Astrocyte of the spinal cord (primary cell): ENCODE data around the gene JMJD8.
"Not testable (repeated sequence)": the region's sequence is repeated elsewhere in the genome, so short reads cannot be mapped to it uniquely, and the experiment has no call there.

ENCODE experiments used
- DNase-seq: peaks from one replicate; pipeline ENCODE4 v3.0.0; 2011; ENCODE audit warnings: low read depth, low spot score
- H3K4me3 ChIP-seq: 2 replicates; pipeline ENCODE4 v1.5.1; 2011; ENCODE audit warnings: low read depth, mild to moderate bottlenecking, low read length, moderate library complexity
- in situ Hi-C: cut with HindIII; loops from 2 replicates; pipeline ENCODE4 v1.10.0; 2017; ENCODE audit warnings: low sequenced_read_pairs
- TF ChIP-seq, protein P1 (sequence below): IDR thresholded peaks from 2 replicates; pipeline ENCODE4 v1.5.1; 2012; ENCODE audit warnings: low read depth, mild to moderate bottlenecking, low read length, inconsistent platforms

Gene JMJD8

DNA sequence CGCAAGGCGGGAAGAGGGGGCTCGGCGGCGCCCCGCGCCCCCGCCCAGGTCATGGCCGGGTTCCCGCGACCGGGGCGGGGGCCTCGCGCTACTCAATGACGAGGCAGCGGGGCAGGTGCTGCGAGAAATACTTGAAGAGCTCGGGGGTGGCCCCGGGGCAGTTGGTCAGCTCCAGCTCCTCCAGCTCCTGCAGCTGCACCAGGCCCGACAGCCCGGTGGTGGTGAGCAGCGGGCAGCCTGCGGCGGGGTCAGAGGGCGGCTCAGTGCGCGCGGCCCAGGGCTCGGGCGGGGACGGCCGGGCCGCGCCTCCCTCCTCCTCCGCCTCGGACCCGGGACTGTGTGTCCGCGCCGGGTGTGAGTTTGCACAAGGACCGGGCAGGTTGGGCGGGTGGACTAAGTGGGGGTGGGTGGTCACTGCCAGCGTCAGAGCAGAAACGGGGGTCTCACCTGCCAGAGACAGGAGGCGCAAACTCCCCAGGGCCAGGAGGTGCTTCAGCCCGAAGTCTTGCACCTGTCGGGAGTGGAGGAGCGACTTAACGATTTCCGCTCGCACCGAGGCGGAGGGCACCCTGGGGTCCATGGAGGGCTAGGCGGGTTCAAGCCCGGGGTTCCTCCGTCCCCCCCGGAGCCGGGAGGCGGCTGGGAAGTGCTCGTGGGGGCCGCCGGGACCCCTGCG, 10.2 kb upstream of the JMJD8 start:
- DNase-seq, result no peak
- TF ChIP-seq, protein P1, sequence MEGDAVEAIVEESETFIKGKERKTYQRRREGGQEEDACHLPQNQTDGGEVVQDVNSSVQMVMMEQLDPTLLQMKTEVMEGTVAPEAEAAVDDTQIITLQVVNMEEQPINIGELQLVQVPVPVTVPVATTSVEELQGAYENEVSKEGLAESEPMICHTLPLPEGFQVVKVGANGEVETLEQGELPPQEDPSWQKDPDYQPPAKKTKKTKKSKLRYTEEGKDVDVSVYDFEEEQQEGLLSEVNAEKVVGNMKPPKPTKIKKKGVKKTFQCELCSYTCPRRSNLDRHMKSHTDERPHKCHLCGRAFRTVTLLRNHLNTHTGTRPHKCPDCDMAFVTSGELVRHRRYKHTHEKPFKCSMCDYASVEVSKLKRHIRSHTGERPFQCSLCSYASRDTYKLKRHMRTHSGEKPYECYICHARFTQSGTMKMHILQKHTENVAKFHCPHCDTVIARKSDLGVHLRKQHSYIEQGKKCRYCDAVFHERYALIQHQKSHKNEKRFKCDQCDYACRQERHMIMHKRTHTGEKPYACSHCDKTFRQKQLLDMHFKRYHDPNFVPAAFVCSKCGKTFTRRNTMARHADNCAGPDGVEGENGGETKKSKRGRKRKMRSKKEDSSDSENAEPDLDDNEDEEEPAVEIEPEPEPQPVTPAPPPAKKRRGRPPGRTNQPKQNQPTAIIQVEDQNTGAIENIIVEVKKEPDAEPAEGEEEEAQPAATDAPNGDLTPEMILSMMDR, result no peak
- in situ Hi-C loops, result no loop called here
- H3K4me3 ChIP-seq, result no peak overlapping the region

DNA sequence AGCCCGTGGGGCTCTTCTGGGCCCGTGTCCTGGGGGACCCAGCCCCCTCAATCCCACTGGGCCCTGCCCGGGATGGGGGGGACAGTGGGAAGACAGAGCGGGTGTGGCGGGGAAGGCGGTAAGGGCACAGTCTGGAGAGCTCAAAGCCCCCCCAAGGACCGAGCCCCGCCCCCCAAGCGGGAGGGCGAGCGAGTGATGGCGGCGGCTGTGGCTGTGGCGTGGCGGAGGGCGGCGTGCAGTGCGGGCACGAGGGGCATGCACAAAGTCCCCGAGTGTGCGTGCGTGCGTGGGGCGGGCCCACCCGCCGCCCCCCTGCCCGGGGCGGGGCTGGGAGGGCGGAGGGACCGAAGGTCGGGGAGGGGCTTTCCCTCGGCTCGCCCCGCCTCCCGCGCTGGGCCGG, 9.6 kb upstream of the JMJD8 start:
- H3K4me3 ChIP-seq, result no peak overlapping the region
- TF ChIP-seq, protein P1, result no peak
- DNase-seq, result no peak
- in situ Hi-C loops, result no loop called here

DNA sequence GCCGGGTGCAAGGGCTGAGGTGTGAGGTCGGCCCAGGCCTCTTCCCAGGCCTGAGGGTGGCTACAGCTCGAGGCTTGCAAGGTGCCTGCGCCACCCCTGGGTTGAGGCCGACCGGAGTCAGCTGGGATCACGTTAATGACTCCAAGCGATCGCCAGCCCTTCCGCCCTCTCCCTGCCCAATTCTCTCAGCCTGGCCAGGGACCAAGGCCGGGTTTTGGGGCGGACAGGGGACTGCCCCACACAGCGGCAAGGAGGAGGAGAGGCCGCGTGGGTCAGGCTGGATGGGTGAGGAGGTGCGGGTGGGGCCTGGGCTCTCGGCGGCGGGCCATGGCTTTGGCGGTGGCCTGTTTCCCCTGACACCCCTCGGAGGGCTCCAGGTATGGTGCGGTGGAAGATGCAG, 9.2 kb upstream of the JMJD8 start:
- TF ChIP-seq, protein P1, result no peak
- in situ Hi-C loops, result no loop called here
- H3K4me3 ChIP-seq, result no peak overlapping the region

DNA sequence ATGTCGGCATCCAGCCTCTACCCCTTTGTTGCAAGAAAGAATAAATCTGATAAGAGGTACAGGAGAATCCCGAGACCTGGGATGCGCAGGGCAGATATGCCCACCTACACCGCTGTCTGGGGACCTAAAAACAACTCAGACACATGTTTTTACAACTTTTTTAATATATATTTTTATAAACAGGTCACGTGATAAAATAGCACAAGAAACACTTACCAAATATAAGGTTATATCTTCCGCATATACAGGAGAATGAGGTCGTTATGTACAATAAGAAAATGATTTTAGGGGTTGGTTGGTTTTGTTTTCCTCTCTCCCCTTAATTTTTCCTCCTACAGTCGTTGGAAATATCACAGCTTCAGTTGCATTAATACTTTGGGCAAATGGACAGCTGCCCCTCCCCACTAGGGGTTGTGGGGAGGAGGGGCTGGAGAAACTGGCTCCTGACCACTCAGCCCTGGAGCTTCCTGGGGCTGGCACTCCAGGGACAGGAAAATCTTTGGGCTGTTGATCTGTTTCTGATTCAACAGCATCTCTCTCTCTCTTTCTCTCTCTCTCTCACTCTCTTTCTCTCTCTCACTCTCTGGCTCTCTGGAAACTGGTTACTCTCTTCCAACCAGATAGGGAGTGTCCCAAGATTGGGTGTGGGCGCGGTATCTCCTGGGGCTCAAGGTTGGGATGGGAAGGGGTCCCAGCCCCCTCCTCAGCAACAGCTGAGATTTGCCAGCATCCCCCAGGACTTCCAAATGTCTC, 8.4 kb upstream of the JMJD8 start:
- no peak for DNase-seq
- TF ChIP-seq, protein P1, result no peak
- in situ Hi-C loops, result no loop called here
- H3K4me3 ChIP-seq, result no peak overlapping the region

More for the DNA sequence above, 9.2 kb upstream of the JMJD8 start:
- DNase-seq, result no peak

DNA sequence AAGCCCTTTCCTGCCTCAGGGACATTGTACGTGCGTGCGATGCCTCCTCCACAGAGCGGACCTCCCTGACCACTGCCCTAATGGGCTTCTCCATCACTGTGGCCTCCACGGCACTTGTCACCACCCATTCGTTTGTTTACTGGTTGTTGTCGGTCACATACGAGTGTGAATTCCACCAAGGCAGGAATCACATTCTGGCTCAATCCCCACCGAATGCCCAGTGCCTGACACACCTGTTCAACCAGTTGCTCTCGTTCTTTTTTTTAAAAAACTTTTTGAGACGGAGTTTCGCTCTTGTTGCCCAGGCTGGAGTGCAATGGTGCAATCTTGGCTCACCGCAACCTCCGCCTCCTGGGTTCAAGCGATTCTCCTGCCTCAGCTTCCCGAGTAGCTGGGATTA, 7.1 kb upstream of the JMJD8 start:
- DNase-seq, H3K4me3 ChIP-seq, in situ Hi-C loops: not testable (repeated sequence)

DNA sequence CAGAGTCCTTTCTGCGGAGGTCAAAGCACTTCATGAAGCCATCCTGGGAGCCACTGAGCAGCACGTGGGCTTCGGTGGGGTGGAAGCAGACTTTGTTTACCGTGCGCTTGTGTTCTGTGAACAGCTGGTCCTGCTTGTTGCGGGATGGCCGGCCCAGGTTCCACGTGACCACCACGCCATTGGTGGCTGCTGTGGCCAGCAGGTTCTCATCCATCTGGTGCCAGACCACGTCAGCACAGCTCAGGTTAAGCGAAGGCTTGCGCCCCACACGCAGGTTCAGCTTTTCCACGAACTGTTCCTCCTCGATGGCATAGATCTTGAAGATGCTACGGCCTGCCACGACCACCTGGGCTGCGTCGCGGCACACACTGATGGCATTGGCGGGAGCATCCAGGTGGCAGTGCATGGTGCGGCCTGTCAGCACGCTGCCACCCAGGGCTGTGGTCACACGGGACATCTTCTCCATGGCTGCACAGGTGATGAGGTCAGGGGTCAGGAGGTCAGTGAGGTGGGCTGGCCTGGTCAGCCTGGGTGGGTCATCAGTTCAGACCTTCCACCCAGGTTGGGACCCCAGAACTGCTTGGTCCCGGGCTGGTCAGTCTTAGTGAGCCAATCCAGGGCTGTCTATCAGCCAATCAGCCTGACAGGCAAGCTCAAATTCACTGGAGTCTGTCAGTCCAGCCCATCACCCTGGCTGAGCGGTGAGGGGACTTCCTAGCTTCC, 5.2 kb upstream of the JMJD8 start:
- peak overlapping the region; percentile 89 for H3K4me3 ChIP-seq
- no peak for DNase-seq
- in situ Hi-C loops, result no loop called here
- TF ChIP-seq, protein P1, result no peak

DNA sequence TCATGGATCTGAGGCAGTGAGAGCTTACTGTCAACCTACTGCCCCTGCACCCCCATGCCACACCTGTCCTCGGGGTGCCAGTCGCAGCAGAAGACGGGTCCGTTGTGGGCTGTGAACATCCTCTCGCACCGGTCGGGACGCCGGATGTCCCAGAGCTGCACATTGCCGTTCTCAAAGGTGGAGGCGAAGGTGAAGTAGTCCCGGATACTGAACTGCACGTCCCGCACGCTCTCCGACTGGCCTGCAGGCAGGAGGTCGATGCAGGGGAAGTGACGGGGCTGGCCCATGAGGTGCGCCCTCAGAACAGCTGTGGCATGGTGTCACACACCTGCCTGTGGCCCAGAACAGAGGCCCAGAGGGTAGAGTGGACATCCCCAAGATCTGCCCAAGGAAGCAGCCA, 3.4 kb upstream of the JMJD8 start:
- DNase-seq, result no peak
- TF ChIP-seq, protein P1, result no peak
- no peak overlapping the region for H3K4me3 ChIP-seq
- in situ Hi-C loops, result no loop called here
